Glutamatergic neuron (in vitro differentiated cells): ENCODE data around the gene HYPK. TPM values are rescaled to one million over a fixed set of nuclear protein-coding genes. Genes with fewer than 3 reads are reported as not detected.

Source experiments
- DNase-seq: peaks from one replicate; pipeline ENCODE4 v3.0.0; 2022
- H3K27ac Mint-ChIP-seq: one replicate; pipeline ENCODE4 v1.8.0; 2020; ENCODE audit warnings: mild to moderate bottlenecking, mixed read lengths, inconsistent platforms; ENCODE audit not compliant: unreplicated experiment
- H3K27me3 Mint-ChIP-seq: one replicate; pipeline ENCODE4 v1.8.0; 2020; ENCODE audit warnings: mild to moderate bottlenecking, moderate library complexity, mixed read lengths, inconsistent platforms; ENCODE audit not compliant: unreplicated experiment
- H3K36me3 Mint-ChIP-seq: one replicate; pipeline ENCODE4 v1.8.0; 2020; ENCODE audit warnings: mild to moderate bottlenecking, mixed read lengths, inconsistent platforms; ENCODE audit not compliant: unreplicated experiment
- H3K4me1 Mint-ChIP-seq: one replicate; pipeline ENCODE4 v1.8.0; 2020; ENCODE audit warnings: mild to moderate bottlenecking, low read depth, mixed read lengths, inconsistent platforms; ENCODE audit not compliant: unreplicated experiment
- H3K4me3 Mint-ChIP-seq: one replicate; pipeline ENCODE4 v1.8.0; 2020; ENCODE audit warnings: mild to moderate bottlenecking, mixed read lengths, inconsistent platforms; ENCODE audit not compliant: unreplicated experiment
- H3K9me3 Mint-ChIP-seq: one replicate; pipeline ENCODE4 v1.8.0; 2020; ENCODE audit warnings: mild to moderate bottlenecking, moderate library complexity, mixed read lengths, inconsistent platforms; ENCODE audit not compliant: unreplicated experiment
- CTCF ChIP-seq: fragments of 200-600 bp; sonication (generic); IDR thresholded peaks from one replicate; pipeline ENCODE4 v1.5.0; 2021; ENCODE audit not compliant: partially characterized antibody, unreplicated experiment
- total RNA-seq: library from RNA; stranded (reverse); fragmentation: NEBNext Ultra II Directional; extraction: Animal tissue kit (Norgen Biotek cat#: 25700); gene quantifications from one replicate; pipeline ENCODE4 v1.2.1, GENCODE V29; 2021; ENCODE audit not compliant: unreplicated experiment

HYPK gene
- total RNA-seq, 1 donor from 2014 or later: 26.5 TPM

GRCh38 chr15:43776101-43776717 is 24.2 kb upstream of the HYPK start:
- no peaks in the 10 kb centered on the region for H3K4me1 Mint-ChIP-seq
- peak; percentile 40 for DNase-seq
- H3K4me3 Mint-ChIP-seq: peak overlapping the region; percentile 34
- peaks cover 4% of the 10 kb centered on the region for H3K9me3 Mint-ChIP-seq
- H3K27me3 Mint-ChIP-seq: no peaks in the 10 kb centered on the region
- no peaks in the 10 kb centered on the region for H3K36me3 Mint-ChIP-seq
- H3K27ac Mint-ChIP-seq: no peak overlapping the region
- no peak for TF ChIP-seq CTCF

- Mint-ChIP-seq H3K27me3 (no peaks in the 10 kb centered on the region), H3K4me1 (no peaks in the 10 kb centered on the region), H3K36me3 (no peaks in the 10 kb centered on the region), H3K27ac (no peak within 1 kb of the TSS), H3K4me3 (peak within 1 kb of the TSS; percentile 82), H3K9me3 (peaks cover 4% of the 10 kb centered on the region)
- TF ChIP-seq CTCF: no peak
- DNase-seq: no peak
These were observed 23.6 kb upstream of the HYPK start, which contains the start of gene ELL3 for GRCh38 chr15:43776718-43777266. ELL3 (minus strand) TSS chr15:43776966; CDS start chr15:43776901, 65 bp downstream.

- no peaks in the 10 kb centered on the region for H3K27me3 Mint-ChIP-seq
- TF ChIP-seq CTCF: peak; percentile 70
- peak overlapping the region; percentile 82 for H3K4me3 Mint-ChIP-seq
- no peaks in the 10 kb centered on the region for H3K36me3 Mint-ChIP-seq
- H3K27ac Mint-ChIP-seq: no peak overlapping the region
- H3K9me3 Mint-ChIP-seq: peaks cover 4% of the 10 kb centered on the region
- DNase-seq: peak; percentile 72
- H3K4me1 Mint-ChIP-seq: no peaks in the 10 kb centered on the region
These were observed 23.0 kb upstream of the HYPK start for GRCh38 chr15:43777267-43777914.

GRCh38 chr15:43779016-43779415 is 21.4 kb upstream of the HYPK start:
- Mint-ChIP-seq H3K9me3 (peaks cover 4% of the 10 kb centered on the region), H3K27me3 (no peaks in the 10 kb centered on the region)

More at GRCh38 chr15:43779016-43779415, 21.4 kb upstream of the HYPK start:
- Mint-ChIP-seq H3K4me1 (no peaks in the 10 kb centered on the region), H3K4me3 (no peak overlapping the region), H3K27ac (no peak overlapping the region), H3K36me3 (no peaks in the 10 kb centered on the region)
- TF ChIP-seq CTCF: no peak
- no peak for DNase-seq
